Memory B cell (primary cell): ENCODE results near the gene SLC25A42.
A peak's percentile ranks its signal among the peaks of the same experiment; 100 is the strongest.
"Not testable (repeated sequence)": the region's sequence is repeated elsewhere in the genome, so short reads cannot be mapped to it uniquely, and the experiment has no call there.

Experiments used
- ATAC-seq: fragments of 150-1000 bp; cut with Tn5 transposase; 2 replicates; pipeline ENCODE4 v1.10.0; 2021; ENCODE audit warnings: low read depth, mild to moderate bottlenecking, moderate library complexity
- DNase-seq, 2 donors: peaks; one replicate each; pipeline ENCODE4 v3.0.0; 2022; ENCODE audit warnings: low spot score in 2 of 2
- H3K27ac Mint-ChIP-seq: one replicate; pipeline ENCODE4 v1.8.0; 2022; ENCODE audit warnings: mild to moderate bottlenecking, moderate library complexity, mixed read lengths
- H3K27me3 Mint-ChIP-seq: one replicate; pipeline ENCODE4 v1.8.0; 2022; ENCODE audit warnings: mixed read lengths
- H3K36me3 Mint-ChIP-seq: one replicate; pipeline ENCODE4 v1.8.0; 2022; ENCODE audit warnings: mild to moderate bottlenecking, mixed read lengths
- H3K4me1 Mint-ChIP-seq: one replicate; pipeline ENCODE4 v1.8.0; 2022; ENCODE audit warnings: mixed read lengths
- H3K4me3 Mint-ChIP-seq: one replicate; pipeline ENCODE4 v1.8.0; 2022; ENCODE audit warnings: mild to moderate bottlenecking, moderate library complexity, mixed read lengths
- H3K9me3 Mint-ChIP-seq: one replicate; pipeline ENCODE4 v1.8.0; 2022; ENCODE audit warnings: mixed read lengths

The SLC25A42 gene

DNA sequence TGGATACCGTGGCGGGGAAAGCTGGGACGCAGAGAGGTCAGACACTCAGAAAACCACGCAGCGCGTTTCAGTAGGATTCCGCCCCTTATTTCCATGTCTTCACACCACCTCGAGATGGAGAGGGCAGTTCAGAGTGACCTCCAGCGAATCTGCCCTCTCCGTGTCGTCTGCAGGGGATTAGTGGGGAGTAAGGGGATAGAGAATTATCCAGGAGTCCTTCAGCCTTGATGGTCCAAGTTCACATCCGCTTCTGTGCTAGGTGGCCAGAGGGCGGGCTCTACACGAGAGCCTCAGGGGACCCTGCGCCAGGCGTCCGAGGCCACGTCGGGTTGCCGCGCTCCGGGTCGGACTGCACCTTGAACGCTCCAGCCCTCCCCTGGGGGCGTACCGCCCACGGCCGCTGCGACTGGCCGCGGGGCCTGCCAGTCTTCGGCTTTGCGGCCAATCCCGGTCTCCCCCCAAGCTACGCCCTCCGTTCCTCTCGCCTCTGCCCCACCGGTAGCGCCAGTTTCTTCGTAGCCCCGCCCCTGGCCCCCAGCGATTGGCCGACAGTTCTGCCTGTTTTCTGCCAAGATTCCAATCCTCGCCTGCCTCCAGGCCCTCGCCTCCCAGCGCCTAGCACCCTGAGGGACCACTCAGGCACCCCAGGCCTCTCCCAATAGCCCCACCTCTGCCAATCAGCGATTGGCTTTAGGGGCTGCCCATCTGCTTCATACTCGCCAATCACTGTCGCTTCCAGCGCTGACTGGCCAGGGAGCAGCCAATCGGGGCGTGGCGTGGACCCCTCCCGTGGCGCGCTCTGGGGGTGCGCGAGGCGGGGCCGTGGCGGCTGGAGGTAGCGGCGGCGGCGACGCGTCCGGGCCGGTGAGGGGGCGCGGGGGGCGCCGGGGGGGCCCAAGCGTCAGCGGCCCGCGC lies at the start of gene SLC25A42:
Gene SLC25A42, plus strand, starts transcription at position 812 of the 915 bp plus-strand sequence. CDS start 32,131 bp downstream, outside the sequence.
- peaks cover 2% of the 10 kb centered on the region for H3K36me3 Mint-ChIP-seq
- H3K27me3 Mint-ChIP-seq = no peaks in the 10 kb centered on the region
- no peaks in the 10 kb centered on the region for H3K9me3 Mint-ChIP-seq
- peaks cover 27% of the 10 kb centered on the region for H3K4me1 Mint-ChIP-seq
- H3K27ac Mint-ChIP-seq = peak within 1 kb of the TSS; percentile 85
- H3K4me3 Mint-ChIP-seq = peak within 1 kb of the TSS; percentile 98
- ATAC-seq = peak; percentile 86
- DNase-seq = peak; percentile 95 to 99

DNA sequence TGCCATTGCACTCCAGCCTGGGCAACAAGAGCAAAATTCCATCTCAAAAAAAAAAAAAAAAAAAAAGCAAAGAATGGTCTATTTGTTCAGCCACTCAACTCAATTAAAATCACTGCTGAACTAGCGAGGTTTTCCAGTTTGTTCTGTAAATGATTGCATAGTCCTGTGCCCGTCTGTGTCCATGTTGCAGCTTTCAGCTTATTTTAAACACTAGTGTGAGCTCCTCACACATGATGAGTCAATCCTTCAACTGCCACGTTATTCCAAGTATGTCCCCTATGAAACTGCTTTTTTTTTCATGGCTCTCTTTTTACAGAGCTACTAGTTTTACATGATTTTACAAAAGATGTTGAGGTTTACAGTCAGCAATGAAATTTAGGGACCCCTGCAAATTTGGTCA lies 42.7 kb upstream of the SLC25A42 start:
- DNase-seq (no peak), ATAC-seq (no peak)
- Mint-ChIP-seq H3K9me3 (no peaks in the 10 kb centered on the region), H3K4me3 (no peak overlapping the region), H3K4me1 (peaks cover 11% of the 10 kb centered on the region), H3K27me3 (no peaks in the 10 kb centered on the region), H3K27ac (no peak overlapping the region), H3K36me3 (peaks cover 26% of the 10 kb centered on the region)

DNA sequence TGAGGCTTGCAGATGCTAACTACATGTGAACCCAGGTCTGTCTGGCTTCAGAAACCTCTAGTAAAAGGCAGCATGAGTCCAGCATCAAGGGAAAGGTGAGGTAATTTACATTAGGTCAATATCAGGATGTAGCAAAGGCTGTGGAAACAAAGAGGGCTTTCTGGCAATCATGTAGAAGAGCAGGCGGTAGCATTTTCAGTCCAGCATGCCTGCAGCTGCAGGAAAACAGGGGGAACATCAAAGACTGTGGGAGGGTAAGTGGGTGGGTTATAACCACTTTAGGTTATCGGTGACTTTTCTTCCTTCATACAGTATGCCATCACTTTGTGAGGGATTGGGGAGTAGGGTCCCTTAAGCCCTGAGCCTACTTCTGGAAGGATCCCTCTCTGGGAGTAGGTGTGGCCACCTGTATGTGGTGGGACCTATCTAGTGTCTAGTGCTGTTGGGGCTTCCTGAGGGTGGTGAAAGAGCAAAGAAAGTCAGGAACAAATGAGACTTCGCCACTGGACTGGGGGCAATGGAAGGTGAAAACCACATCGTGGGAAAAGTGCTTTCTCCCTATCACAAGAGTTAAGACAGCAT lies 41.3 kb upstream of the SLC25A42 start:
- Mint-ChIP-seq H3K36me3 (peaks cover 29% of the 10 kb centered on the region), H3K4me1 (peaks cover 12% of the 10 kb centered on the region), H3K4me3 (no peak overlapping the region), H3K9me3 (no peaks in the 10 kb centered on the region), H3K27ac (no peak overlapping the region), H3K27me3 (no peaks in the 10 kb centered on the region)
- DNase-seq (no peak), ATAC-seq (no peak)

GRCh38 chr19:19023376-19023775 lies 40.4 kb upstream of the SLC25A42 start:
- not testable (repeated sequence) for DNase-seq, H3K4me3 Mint-ChIP-seq, ATAC-seq, H3K27ac Mint-ChIP-seq, H3K27me3 Mint-ChIP-seq, H3K9me3 Mint-ChIP-seq
- H3K4me1 Mint-ChIP-seq = peaks cover 18% of the 10 kb centered on the region
- H3K36me3 Mint-ChIP-seq = peaks cover 34% of the 10 kb centered on the region

- Mint-ChIP-seq H3K36me3 (peaks cover 27% of the 10 kb centered on the region), H3K4me1 (peaks cover 19% of the 10 kb centered on the region)
Observed at GRCh38 chr19:19025861-19026260, 37.9 kb upstream of the SLC25A42 start.

GRCh38 chr19:19026299-19026971 lies 37.4 kb upstream of the SLC25A42 start:
- peaks cover 21% of the 10 kb centered on the region for H3K4me1 Mint-ChIP-seq
- no peak overlapping the region for H3K27ac Mint-ChIP-seq
- DNase-seq (no peak), ATAC-seq (peak; percentile 46)
- H3K9me3 Mint-ChIP-seq = no peaks in the 10 kb centered on the region
- no peaks in the 10 kb centered on the region for H3K27me3 Mint-ChIP-seq
- no peak overlapping the region for H3K4me3 Mint-ChIP-seq
- peaks cover 27% of the 10 kb centered on the region for H3K36me3 Mint-ChIP-seq

More at GRCh38 chr19:19025861-19026260, 37.9 kb upstream of the SLC25A42 start:
- H3K4me3 Mint-ChIP-seq = no peak overlapping the region
- H3K27ac Mint-ChIP-seq = no peak overlapping the region
- no peaks in the 10 kb centered on the region for H3K27me3 Mint-ChIP-seq
- ATAC-seq (no peak), DNase-seq (no peak)
- H3K9me3 Mint-ChIP-seq = no peaks in the 10 kb centered on the region

DNA sequence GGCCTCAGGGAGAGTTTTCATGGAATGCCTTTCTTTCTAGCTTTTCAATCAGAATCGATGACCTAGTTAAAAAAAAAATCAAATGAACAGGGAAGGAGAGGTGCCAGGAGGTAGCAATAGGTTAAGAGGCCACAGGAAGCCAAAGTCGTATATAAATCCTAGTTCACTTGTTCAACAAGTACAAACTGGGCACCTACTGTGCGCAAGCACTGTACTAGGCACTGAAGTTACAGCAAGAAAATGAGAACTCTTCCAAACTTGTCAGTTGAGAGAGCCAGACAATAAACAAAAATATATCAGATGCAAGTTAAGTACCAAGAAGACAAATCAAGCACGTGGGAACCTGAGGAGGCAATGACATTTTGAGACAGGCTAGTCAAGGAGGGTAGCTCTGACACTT lies 36.6 kb upstream of the SLC25A42 start:
- peaks cover 21% of the 10 kb centered on the region for H3K4me1 Mint-ChIP-seq
- H3K4me3 Mint-ChIP-seq = no peak overlapping the region
- DNase-seq (no peak), ATAC-seq (no peak)
- H3K9me3 Mint-ChIP-seq = no peaks in the 10 kb centered on the region
- H3K36me3 Mint-ChIP-seq = peaks cover 27% of the 10 kb centered on the region
- H3K27me3 Mint-ChIP-seq = no peaks in the 10 kb centered on the region
- H3K27ac Mint-ChIP-seq = no peak overlapping the region

DNA sequence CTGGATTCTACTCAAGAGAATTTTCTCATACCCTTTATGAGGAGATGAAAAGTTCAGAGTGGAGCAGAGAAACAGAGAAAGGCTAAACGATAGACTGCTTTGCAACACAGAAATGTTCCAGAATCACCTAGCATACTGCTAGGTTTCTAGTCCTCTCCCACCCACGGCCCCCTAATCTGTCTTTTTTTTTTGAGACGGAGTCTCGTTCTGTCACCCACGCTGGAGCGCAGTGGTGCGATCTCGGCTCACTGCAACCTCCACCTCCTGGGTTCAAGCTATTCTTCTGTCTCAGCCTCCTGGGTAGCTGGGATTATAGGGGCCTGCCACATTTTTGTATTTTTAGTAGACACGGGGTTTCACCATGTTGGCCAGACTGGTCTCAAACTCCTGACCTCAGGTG lies 35.3 kb upstream of the SLC25A42 start:
- no peaks in the 10 kb centered on the region for H3K27me3 Mint-ChIP-seq
- H3K4me1 Mint-ChIP-seq = peaks cover 18% of the 10 kb centered on the region
- no peak overlapping the region for H3K4me3 Mint-ChIP-seq
- DNase-seq (no peak), ATAC-seq (no peak)
- H3K36me3 Mint-ChIP-seq = peaks cover 24% of the 10 kb centered on the region
- H3K27ac Mint-ChIP-seq = no peak overlapping the region
- H3K9me3 Mint-ChIP-seq = no peaks in the 10 kb centered on the region

GRCh38 chr19:19031891-19032290 lies 31.9 kb upstream of the SLC25A42 start:
- H3K4me3 Mint-ChIP-seq = peak overlapping the region; percentile 29
- H3K27ac Mint-ChIP-seq = no peak overlapping the region
- H3K36me3 Mint-ChIP-seq = peaks cover 13% of the 10 kb centered on the region
- peaks cover 19% of the 10 kb centered on the region for H3K4me1 Mint-ChIP-seq
- H3K9me3 Mint-ChIP-seq = no peaks in the 10 kb centered on the region
- DNase-seq (no peak), ATAC-seq (no peak)
- H3K27me3 Mint-ChIP-seq = no peaks in the 10 kb centered on the region

DNA sequence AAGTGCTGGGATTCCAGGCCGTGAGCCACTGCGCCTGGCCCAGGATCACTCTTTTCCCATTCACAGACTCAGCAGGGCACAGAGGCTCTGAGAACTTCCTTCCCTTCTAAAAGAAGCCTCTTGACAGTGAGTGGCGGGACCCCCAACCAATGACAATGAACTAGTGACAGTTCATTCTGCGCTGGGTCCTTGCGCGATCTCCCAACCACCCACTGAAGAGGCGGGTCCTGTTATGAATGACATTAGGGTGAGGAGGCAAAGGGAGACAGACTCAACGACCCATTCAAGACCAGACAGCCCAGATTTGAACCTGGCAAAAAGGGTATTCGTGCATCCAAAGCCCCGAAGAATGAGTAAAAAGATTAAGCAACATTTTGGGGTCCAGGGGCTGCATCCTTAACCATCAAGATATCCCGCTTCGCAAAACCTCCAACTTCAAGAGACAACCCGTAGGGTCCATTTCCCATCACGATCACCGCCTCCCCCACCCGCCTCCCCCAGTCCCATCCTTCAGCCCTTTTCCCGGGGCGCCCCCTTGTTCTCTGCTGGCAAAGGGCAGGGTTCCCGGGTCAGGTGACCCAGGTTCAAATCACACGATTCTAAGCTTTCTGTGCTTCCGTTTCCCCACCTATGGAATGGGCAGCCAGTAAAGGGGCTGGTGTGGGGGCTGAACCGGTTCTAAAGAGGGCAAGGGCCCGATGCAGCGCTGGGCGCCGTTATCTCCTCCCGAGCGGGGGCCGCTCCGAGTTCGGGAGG lies 31.2 kb upstream of the SLC25A42 start:
- no peaks in the 10 kb centered on the region for H3K9me3 Mint-ChIP-seq
- ATAC-seq = peak; percentile 0
- peak overlapping the region; percentile 87 for H3K4me3 Mint-ChIP-seq
- H3K27ac Mint-ChIP-seq = peak overlapping the region; percentile 85
- peaks cover 19% of the 10 kb centered on the region for H3K4me1 Mint-ChIP-seq
- H3K36me3 Mint-ChIP-seq = peaks cover 7% of the 10 kb centered on the region
- H3K27me3 Mint-ChIP-seq = no peaks in the 10 kb centered on the region
- DNase-seq = peak; percentile 30 to 46

DNA sequence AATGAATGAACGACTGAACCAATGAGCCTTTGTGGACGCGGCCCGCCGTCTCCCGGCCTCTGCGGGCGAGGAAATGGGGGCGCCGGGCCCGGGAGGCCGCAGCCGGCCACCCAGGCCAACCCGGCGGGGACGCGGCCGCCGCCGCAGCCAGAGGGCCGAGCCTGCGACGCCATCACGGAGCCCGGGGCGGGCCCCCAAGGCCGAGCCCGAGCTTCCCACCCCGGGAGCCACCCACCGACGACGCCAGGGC lies 30.7 kb upstream of the SLC25A42 start:
- Mint-ChIP-seq H3K4me1 (peaks cover 15% of the 10 kb centered on the region), H3K27ac (no peak overlapping the region), H3K27me3 (no peaks in the 10 kb centered on the region), H3K9me3 (no peaks in the 10 kb centered on the region), H3K36me3 (peaks cover 5% of the 10 kb centered on the region), H3K4me3 (peak overlapping the region; percentile 87)
- no peak for ATAC-seq
- DNase-seq = no peak

DNA sequence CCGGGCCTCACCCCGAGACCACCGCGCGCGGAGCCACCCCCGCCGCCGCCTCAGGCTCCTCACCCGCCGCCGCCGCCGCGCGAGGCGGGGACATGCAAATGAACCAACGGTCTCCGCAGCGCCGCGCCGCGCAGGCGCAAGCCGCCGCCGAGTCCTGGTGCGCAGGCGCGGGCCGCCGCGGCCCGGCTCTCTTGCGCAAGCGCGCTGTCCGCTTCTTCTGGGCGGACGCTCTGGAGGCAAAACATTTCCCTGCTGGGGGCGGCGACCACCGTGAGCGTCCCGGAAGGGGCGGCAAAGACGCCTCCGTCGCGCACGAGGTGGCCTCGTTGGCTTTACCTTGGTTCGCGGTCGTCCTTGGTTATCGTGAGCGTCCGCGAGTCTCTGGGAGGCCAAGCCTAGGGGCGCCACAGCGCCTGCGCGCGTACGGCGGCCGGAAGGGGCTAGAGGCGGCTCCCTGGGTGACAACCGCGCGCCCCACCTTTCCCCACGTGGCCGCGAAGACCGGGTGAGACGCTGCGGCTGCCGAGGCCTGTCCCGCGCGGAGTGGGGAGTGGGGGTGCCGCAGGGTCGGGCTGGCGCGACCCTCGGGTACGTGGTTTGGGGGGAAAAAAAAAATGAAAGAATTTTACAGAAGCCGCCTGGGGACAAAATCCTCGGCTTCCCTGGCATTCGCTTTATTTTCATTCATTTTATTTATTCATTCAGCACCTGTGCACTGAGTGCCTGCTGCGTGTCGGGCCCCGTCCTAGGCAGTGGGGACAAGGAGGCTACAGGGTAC lies 30.2 kb upstream of the SLC25A42 start, which contains the start of the genes ARMC6 and SUGP2:
Gene ARMC6, plus strand, starts transcription at position 178 of the 778 bp plus-strand sequence. CDS start 607 bp downstream, outside the sequence.
Gene SUGP2, minus strand, starts transcription at position 92 of the 778 bp plus-strand sequence. CDS start 2,446 bp downstream, outside the sequence.
- Mint-ChIP-seq H3K36me3 (peaks cover 2% of the 10 kb centered on the region), H3K27me3 (no peaks in the 10 kb centered on the region), H3K4me1 (peaks cover 13% of the 10 kb centered on the region), H3K9me3 (no peaks in the 10 kb centered on the region), H3K27ac (peak within 1 kb of the TSS; percentile 85), H3K4me3 (peak within 1 kb of the TSS; percentile 87)
- ATAC-seq = peak; percentile 85
- peak; percentile 89 to 91 for DNase-seq

DNA sequence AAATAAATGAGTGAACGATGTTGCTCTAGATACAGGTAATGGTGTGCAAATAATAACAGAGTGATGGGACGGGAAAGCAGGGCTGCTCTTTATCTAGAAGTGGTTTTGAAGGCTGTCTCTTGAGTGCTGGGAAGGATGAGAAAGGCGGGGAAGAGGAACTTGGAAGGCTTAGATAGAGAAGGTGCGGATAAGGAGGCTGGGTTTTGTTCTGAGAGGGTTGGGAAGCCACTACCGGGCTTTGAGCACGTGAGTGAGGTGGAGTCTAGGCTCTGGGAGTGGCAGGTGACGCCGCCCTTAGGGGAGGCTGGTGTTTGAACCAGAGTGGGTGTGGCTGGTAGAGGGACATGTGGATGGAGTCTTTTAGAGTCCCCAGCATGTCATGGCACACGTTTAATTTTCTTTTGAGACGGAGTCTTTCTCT lies 29.6 kb upstream of the SLC25A42 start:
- Mint-ChIP-seq H3K4me1 (peaks cover 14% of the 10 kb centered on the region), H3K27ac (peak overlapping the region; percentile 48), H3K4me3 (peak overlapping the region; percentile 79), H3K27me3 (no peaks in the 10 kb centered on the region), H3K36me3 (peaks cover 2% of the 10 kb centered on the region), H3K9me3 (no peaks in the 10 kb centered on the region)
- DNase-seq (peak; percentile 31 to 41), ATAC-seq (peak; percentile 40)
